DMS79 (cell line): Measurements from ENCODE around the gene MAN2A2.
"Not testable (repeated sequence)": the region's sequence is repeated elsewhere in the genome, so short reads cannot be mapped to it uniquely, and the experiment has no call there.

Experiments
- DNase-seq: peaks from one replicate; lab custom pipeline; 2025; lab: John Stamatoyannopoulos, UW

Gene MAN2A2

GRCh38 chr15:90883976-90884718, 19.0 kb upstream of the MAN2A2 start, which contains the start of gene FES:
TSS of gene FES (plus strand) at chr15:90884504. CDS start at chr15:90885046, 542 bp downstream.
- DNase-seq: no peak

GRCh38 chr15:90884719-90885431, 18.2 kb upstream of the MAN2A2 start:
- DNase-seq: no peak

- DNase-seq: no peak
These were observed 17.4 kb upstream of the MAN2A2 start for GRCh38 chr15:90885432-90886290.

- no peak for DNase-seq
These were observed 16.8 kb upstream of the MAN2A2 start for GRCh38 chr15:90886291-90886614.

- no peak for DNase-seq
These were observed 16.0 kb upstream of the MAN2A2 start for GRCh38 chr15:90887037-90887481.

GRCh38 chr15:90889313-90889730, 13.8 kb upstream of the MAN2A2 start:
- no peak for DNase-seq

GRCh38 chr15:90889736-90890456, 13.2 kb upstream of the MAN2A2 start:
- no peak for DNase-seq

- DNase-seq: no peak
These were observed 12.3 kb upstream of the MAN2A2 start for GRCh38 chr15:90890839-90891238.

- DNase-seq: no peak
These were observed 11.7 kb upstream of the MAN2A2 start for GRCh38 chr15:90891346-90891949.

GRCh38 chr15:90892023-90892422, 11.1 kb upstream of the MAN2A2 start:
- DNase-seq: no peak

- DNase-seq: no peak
These were observed 10.5 kb upstream of the MAN2A2 start for GRCh38 chr15:90892498-90893174.

GRCh38 chr15:90893175-90894090, 9.7 kb upstream of the MAN2A2 start:
- no peak for DNase-seq

GRCh38 chr15:90895571-90896117, 7.5 kb upstream of the MAN2A2 start:
- no peak for DNase-seq

- DNase-seq: not testable (repeated sequence)
These were observed 5.9 kb upstream of the MAN2A2 start for GRCh38 chr15:90897131-90897655.

GRCh38 chr15:90901175-90902039, 1.7 kb upstream of the MAN2A2 start:
- DNase-seq: no peak

GRCh38 chr15:90902040-90902839, 862 bp upstream of the MAN2A2 start:
- DNase-seq: peak; percentile 29
